ENCODE measurements around the gene MICU2.

MICU2 gene

DNA sequence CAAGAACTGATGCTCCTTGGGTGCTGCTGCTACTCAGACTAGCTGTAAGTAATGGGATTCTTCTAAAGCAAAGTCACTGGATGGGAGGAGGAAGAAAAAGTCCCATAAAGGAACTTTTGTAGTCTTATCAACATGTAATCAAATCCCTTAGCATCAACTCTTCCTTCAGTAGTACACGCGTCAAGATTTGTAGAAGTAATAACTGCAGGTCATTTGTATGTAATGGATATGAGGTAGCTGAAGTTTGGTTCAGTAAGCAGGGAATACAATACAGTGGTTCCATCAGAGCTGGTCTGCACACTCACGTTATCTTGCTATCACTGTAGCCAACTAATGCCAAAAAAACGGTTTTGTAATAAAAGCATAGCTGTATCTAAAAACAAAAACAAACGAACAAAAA is 72.5 kb downstream of the MICU2 start:
- no peaks in the 10 kb centered on the region for H3K27me3 Mint-ChIP-seq
- H3K4me1 Mint-ChIP-seq: peaks cover 17% of the 10 kb centered on the region
- no peak overlapping the region for H3K27ac Mint-ChIP-seq (ENCODE audit: low read depth)
- H3K9me3 Mint-ChIP-seq: no peaks in the 10 kb centered on the region
- DNase-seq (ENCODE audit: low spot score in 2 of 2) (no peak), ATAC-seq (replicated peaks; ENCODE audit: extremely low read depth, poor library complexity, severe bottlenecking) (no peak)
- peaks cover 15% of the 10 kb centered on the region for H3K36me3 Mint-ChIP-seq (ENCODE audit: insufficient read depth)
- no peak overlapping the region for H3K4me3 Mint-ChIP-seq

DNA sequence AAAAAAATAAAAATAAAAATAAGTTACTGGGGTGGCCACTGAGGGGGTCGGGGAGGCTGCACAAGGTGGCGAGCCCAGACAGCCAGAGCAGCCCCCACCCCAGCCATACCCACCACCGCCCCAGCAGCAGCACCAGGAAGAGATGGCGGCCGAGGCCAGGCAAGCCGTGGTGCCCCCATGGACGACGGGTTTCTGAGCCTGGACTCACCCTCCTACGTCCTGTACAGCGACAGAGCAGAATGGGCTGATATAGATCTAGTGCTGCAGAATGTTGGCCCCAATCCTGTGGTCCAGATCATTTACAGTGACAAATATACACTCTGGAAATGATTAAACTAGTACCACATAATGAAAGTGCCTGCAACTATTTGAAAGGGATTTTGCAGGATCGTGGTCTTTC is 73.3 kb downstream of the MICU2 start:
- Mint-ChIP-seq H3K4me1 (peaks cover 17% of the 10 kb centered on the region), H3K27me3 (no peaks in the 10 kb centered on the region), H3K4me3 (no peak overlapping the region), H3K27ac (ENCODE audit: low read depth) (no peak overlapping the region), H3K36me3 (ENCODE audit: insufficient read depth) (peaks cover 20% of the 10 kb centered on the region), H3K9me3 (no peaks in the 10 kb centered on the region)
- DNase-seq (ENCODE audit: low spot score in 2 of 2): no peak
- ATAC-seq (replicated peaks; ENCODE audit: extremely low read depth, poor library complexity, severe bottlenecking): no peak

DNA sequence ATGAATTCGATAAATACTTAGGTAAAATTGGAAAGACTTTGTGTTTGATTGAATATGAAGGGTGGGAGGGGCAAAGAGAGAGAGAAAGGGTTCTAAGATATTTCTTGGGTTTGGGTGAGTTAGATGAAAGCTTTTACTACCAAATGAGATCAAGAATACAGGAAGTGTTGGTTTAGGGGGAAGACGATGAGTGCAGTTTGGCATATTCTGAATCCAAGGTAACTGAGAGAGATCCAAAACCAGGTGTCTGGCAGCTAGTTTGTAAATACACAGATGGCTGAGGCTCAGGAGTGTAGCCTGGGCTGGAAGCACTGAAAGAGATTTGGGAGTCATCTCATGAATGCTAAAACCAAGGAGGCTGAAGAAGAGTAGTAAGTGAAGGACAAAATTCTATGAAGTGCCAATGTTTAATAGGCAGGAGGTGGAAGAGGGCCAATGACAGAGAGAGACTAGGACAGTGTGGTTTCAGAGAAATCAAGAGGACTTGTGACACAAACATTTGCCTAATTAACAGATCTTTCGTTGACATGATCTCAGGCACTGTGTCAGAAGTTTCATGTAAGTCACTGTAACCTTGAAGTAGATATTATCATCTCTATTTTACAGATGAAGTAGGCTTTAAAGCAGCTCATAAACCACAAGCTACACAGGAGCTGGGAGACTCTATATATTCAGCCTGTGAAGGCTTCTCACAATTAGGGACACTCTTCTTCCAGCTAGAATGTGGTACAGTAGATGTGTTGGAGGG is 74.7 kb downstream of the MICU2 start:
- no peak for DNase-seq (ENCODE audit: low spot score in 2 of 2)
- no peak overlapping the region for H3K27ac Mint-ChIP-seq (ENCODE audit: low read depth)
- H3K36me3 Mint-ChIP-seq (ENCODE audit: insufficient read depth): peaks cover 18% of the 10 kb centered on the region
- H3K4me1 Mint-ChIP-seq: peaks cover 22% of the 10 kb centered on the region
- H3K9me3 Mint-ChIP-seq: no peaks in the 10 kb centered on the region
- no peak for ATAC-seq (replicated peaks; ENCODE audit: extremely low read depth, poor library complexity, severe bottlenecking)
- H3K27me3 Mint-ChIP-seq: no peaks in the 10 kb centered on the region
- H3K4me3 Mint-ChIP-seq: no peak overlapping the region

DNA sequence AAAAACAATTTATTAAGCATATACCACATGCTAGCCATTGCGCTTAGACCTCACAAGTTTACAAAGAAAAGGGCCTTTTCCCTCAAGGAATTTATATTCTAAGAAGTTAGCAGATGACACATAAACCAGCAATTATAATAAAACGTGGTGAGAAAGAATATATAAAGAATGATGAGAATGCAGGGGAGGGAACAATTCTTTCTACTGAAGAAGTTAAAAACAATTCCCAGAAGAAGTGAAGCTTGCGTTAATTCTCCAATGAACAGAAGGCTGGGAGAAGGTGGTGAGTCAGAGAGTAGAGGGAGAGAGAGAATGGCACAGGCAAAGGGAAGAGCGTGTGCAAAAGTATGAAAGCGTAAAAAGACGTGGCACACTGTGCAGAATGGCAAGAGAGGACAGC is 75.4 kb downstream of the MICU2 start:
- H3K27me3 Mint-ChIP-seq: no peaks in the 10 kb centered on the region
- DNase-seq (ENCODE audit: low spot score in 2 of 2): no peak
- no peak overlapping the region for H3K27ac Mint-ChIP-seq (ENCODE audit: low read depth)
- no peaks in the 10 kb centered on the region for H3K9me3 Mint-ChIP-seq
- no peak for ATAC-seq (replicated peaks; ENCODE audit: extremely low read depth, poor library complexity, severe bottlenecking)
- H3K4me1 Mint-ChIP-seq: peaks cover 22% of the 10 kb centered on the region
- H3K4me3 Mint-ChIP-seq: no peak overlapping the region
- peaks cover 18% of the 10 kb centered on the region for H3K36me3 Mint-ChIP-seq (ENCODE audit: insufficient read depth)

DNA sequence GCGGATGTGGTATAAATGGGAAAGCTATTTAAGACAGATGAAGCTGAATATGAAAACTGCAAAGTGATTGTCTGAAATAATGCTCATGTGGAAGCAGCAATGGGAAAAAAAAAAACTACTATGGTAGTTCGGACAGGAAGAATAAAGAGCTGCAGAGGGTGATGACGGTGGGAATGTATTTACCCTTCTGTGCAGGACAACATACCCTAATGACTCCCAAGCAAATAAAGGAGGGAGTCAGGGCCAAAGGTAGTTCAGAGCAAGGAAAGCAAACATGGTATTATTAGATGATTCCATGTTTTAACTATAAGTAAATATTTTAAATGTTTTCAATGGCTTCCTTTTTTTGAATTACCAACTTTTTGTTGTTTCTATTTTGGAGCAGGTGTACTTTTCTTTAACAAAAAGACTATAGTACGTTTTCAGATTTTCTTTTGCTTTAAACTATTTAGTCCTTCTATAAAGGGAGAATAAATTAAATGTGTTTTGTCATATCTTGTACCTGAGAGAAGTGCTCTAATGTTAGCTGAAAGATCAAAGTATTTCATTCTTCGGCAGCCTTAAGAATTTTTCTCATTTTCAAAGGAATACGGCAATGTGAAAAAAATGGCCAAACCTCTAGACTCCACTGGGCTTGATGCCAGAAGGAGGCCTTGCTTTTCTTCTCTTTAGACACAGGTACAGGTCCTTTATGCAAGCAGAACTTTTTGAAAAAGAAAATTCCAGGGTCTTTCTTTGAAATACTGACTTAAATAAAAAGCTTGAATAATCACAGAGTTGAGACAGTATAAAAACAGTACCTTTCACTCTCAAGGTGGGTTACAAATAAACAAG is 77.0 kb downstream of the MICU2 start:
- Mint-ChIP-seq H3K4me3 (no peak overlapping the region), H3K27ac (ENCODE audit: low read depth) (no peak overlapping the region), H3K36me3 (ENCODE audit: insufficient read depth) (peaks cover 20% of the 10 kb centered on the region), H3K9me3 (no peaks in the 10 kb centered on the region), H3K27me3 (no peaks in the 10 kb centered on the region), H3K4me1 (peaks cover 11% of the 10 kb centered on the region)
- ATAC-seq (replicated peaks; ENCODE audit: extremely low read depth, poor library complexity, severe bottlenecking) (no peak), DNase-seq (ENCODE audit: low spot score in 2 of 2) (no peak)

DNA sequence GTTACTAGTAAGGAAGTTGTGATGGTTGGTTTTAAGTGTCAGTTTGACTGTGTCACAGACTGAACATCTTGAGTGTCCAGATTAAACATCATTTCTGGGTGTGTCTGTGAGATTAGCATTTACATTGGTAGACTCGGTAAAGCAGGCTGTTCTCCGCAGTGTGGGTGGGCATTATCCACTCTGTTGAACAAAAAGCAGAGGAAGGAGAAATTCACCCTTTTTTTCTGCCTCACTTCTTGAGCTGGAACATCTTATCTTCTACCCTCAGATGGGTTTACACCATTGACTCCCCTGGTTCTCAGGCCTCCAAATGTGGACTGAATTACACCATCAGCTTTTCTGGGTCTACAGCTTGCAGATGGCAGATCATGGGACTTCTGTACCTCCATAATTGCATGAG is 81.1 kb downstream of the MICU2 start:
- ATAC-seq (replicated peaks; ENCODE audit: extremely low read depth, poor library complexity, severe bottlenecking) (no peak), DNase-seq (ENCODE audit: low spot score in 2 of 2) (no peak)
- H3K36me3 Mint-ChIP-seq (ENCODE audit: insufficient read depth): peaks cover 30% of the 10 kb centered on the region
- H3K27me3 Mint-ChIP-seq: no peaks in the 10 kb centered on the region
- peaks cover 5% of the 10 kb centered on the region for H3K4me1 Mint-ChIP-seq
- no peak overlapping the region for H3K4me3 Mint-ChIP-seq
- H3K9me3 Mint-ChIP-seq: no peaks in the 10 kb centered on the region
- no peak overlapping the region for H3K27ac Mint-ChIP-seq (ENCODE audit: low read depth)

DNA sequence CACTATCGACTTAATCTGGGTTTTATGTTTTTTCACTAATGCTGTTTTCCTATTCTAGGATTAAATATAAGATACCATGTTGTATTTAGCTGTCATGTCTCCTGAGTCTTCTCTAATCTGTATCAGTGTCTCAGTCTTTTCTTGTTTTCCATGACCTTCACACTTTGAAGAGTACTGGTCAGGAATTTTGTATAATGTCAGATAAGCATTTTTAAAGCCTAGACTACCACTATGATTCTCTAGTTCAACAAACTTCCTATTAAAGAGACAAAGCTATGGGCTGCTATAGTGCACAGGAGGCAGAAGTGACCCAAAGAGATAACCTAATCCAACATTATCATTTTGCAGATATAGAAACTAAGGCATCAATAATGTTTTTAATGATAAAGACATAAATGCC is 81.8 kb downstream of the MICU2 start:
- ATAC-seq (replicated peaks; ENCODE audit: extremely low read depth, poor library complexity, severe bottlenecking) (no peak), DNase-seq (ENCODE audit: low spot score in 2 of 2) (no peak)
- Mint-ChIP-seq H3K9me3 (no peaks in the 10 kb centered on the region), H3K4me3 (no peak overlapping the region), H3K4me1 (peaks cover 5% of the 10 kb centered on the region), H3K27ac (ENCODE audit: low read depth) (no peak overlapping the region), H3K27me3 (no peaks in the 10 kb centered on the region), H3K36me3 (ENCODE audit: insufficient read depth) (peaks cover 30% of the 10 kb centered on the region)

DNA sequence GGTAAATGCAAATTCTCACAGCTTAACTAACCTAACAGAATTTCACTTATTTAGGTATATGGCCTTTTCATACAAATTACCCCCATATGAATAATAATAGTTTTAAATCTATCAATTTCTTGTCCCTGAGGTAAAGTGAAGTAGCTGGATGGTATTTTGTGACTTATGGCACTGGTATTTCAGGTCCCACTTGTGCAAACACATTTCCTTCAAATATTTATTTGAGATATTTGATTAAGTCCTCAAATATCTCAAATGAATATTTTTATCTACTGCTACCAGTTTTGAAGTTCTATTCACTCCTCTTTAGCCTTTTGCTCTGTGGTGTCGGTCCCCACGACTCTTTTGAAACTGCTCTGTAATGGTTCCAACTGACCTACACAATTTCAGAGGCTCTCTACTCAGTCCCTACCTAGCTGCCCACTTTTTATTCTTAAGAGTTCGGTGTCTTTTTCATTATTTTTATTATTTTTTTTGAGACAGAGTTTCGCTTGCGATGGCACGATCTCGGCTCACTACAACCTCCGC is 85.3 kb downstream of the MICU2 start:
- ATAC-seq (replicated peaks; ENCODE audit: extremely low read depth, poor library complexity, severe bottlenecking): no peak
- peaks cover 24% of the 10 kb centered on the region for H3K36me3 Mint-ChIP-seq (ENCODE audit: insufficient read depth)

DNA sequence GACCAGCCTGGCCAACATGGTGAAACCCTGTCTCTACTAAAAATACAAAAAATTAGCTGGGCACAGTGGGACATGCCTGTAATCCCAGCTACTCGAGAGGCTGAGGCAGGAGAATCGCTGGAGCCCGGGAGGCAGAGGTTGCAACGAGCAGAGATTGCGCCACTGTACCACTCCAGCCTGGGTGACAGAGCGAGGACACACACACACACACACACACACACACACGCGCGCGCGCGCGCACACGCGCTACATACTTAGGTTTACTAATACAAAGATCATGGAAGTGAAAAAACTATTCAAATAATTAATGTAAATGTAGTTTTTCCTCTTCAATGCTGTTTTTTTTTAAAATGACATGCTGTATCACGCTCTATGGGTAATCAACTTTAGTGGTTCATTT is 86.4 kb downstream of the MICU2 start:
- no peak overlapping the region for H3K4me3 Mint-ChIP-seq
- H3K9me3 Mint-ChIP-seq: no peaks in the 10 kb centered on the region
- H3K36me3 Mint-ChIP-seq (ENCODE audit: insufficient read depth): peaks cover 24% of the 10 kb centered on the region
- no peak overlapping the region for H3K27ac Mint-ChIP-seq (ENCODE audit: low read depth)
- H3K27me3 Mint-ChIP-seq: no peaks in the 10 kb centered on the region
- H3K4me1 Mint-ChIP-seq: no peaks in the 10 kb centered on the region
- no peak for DNase-seq (ENCODE audit: low spot score in 2 of 2)
- no peak for ATAC-seq (replicated peaks; ENCODE audit: extremely low read depth, poor library complexity, severe bottlenecking)

More for the DNA sequence above, 85.3 kb downstream of the MICU2 start:
- H3K4me3 Mint-ChIP-seq: no peak overlapping the region
- H3K27me3 Mint-ChIP-seq: no peaks in the 10 kb centered on the region
- H3K27ac Mint-ChIP-seq (ENCODE audit: low read depth): peak overlapping the region; percentile 4
- DNase-seq (ENCODE audit: low spot score in 2 of 2): no peak
- H3K4me1 Mint-ChIP-seq: no peaks in the 10 kb centered on the region
- no peaks in the 10 kb centered on the region for H3K9me3 Mint-ChIP-seq

DNA sequence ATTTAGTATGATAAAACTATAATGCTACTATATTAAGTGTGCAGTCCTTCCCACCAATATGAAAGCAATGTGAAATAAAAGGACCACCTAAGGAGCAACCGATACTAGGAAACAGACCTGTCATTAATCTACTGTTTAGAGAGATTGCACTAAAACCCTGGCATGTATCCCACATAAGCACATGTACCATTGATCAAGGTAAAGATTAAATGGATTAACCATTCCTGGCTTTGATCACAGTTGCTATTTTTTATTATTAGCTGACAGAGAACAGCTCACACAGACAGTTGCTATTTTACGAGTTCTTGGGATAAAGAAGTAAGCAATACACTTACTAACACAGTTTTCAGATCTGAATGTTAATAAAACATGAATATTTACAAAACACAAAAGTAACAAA is 87.2 kb downstream of the MICU2 start:
- DNase-seq (ENCODE audit: low spot score in 2 of 2) (no peak), ATAC-seq (replicated peaks; ENCODE audit: extremely low read depth, poor library complexity, severe bottlenecking) (no peak)
- no peaks in the 10 kb centered on the region for H3K9me3 Mint-ChIP-seq
- no peak overlapping the region for H3K27ac Mint-ChIP-seq (ENCODE audit: low read depth)
- H3K36me3 Mint-ChIP-seq (ENCODE audit: insufficient read depth): peaks cover 24% of the 10 kb centered on the region
- H3K4me3 Mint-ChIP-seq: no peak overlapping the region
- no peaks in the 10 kb centered on the region for H3K27me3 Mint-ChIP-seq
- no peaks in the 10 kb centered on the region for H3K4me1 Mint-ChIP-seq

DNA sequence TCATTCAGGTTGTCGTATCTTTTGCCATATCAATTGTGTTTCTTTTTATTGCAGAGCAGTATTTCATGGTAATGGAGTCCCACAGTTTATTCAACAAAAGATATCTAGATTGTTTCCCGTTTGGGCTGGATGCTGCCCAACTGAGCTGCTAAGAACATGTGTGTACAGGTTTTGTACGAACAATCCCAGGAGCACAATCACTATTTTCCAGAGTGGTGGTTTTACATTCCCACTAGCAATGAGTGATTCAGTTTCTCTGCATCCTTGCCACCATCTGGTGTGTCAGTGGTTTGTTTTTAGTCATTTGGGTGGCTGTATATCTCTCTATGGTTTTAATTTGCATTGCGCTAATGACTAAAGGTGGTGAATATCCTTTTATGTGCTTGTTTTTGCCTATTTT is 92.1 kb downstream of the MICU2 start:
- Mint-ChIP-seq H3K27ac (ENCODE audit: low read depth) (no peak overlapping the region), H3K27me3 (no peaks in the 10 kb centered on the region), H3K36me3 (ENCODE audit: insufficient read depth) (peaks cover 28% of the 10 kb centered on the region), H3K9me3 (no peaks in the 10 kb centered on the region), H3K4me3 (no peak overlapping the region), H3K4me1 (peaks cover under 1% of the 10 kb centered on the region)
- DNase-seq (ENCODE audit: low spot score in 2 of 2) (no peak), ATAC-seq (replicated peaks; ENCODE audit: extremely low read depth, poor library complexity, severe bottlenecking) (no peak)

DNA sequence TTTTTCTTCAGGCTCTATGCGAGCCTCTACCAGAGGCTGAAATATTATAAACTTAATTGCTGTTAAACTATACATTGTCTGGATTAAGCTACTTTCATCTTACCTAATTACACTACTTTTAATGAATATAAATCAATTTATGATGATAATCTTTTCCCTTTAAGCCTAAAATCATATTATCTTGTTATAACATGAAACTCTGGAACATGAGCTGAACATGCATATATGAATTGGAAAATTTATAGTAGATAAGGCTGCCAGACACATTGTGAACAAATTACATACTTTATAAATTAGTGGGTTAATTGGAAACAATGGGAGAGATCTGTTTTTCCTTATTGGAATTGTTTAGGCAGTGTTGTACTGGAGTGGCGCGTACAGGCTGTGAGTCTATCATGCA is 99.6 kb downstream of the MICU2 start:
- peaks cover 7% of the 10 kb centered on the region for H3K4me1 Mint-ChIP-seq
- H3K36me3 Mint-ChIP-seq (ENCODE audit: insufficient read depth): peaks cover 41% of the 10 kb centered on the region
- H3K27ac Mint-ChIP-seq (ENCODE audit: low read depth): no peak overlapping the region
- H3K27me3 Mint-ChIP-seq: no peaks in the 10 kb centered on the region
- DNase-seq (ENCODE audit: low spot score in 2 of 2) (no peak), ATAC-seq (replicated peaks; ENCODE audit: extremely low read depth, poor library complexity, severe bottlenecking) (no peak)
- H3K9me3 Mint-ChIP-seq: no peaks in the 10 kb centered on the region
- H3K4me3 Mint-ChIP-seq: no peak overlapping the region

DNA sequence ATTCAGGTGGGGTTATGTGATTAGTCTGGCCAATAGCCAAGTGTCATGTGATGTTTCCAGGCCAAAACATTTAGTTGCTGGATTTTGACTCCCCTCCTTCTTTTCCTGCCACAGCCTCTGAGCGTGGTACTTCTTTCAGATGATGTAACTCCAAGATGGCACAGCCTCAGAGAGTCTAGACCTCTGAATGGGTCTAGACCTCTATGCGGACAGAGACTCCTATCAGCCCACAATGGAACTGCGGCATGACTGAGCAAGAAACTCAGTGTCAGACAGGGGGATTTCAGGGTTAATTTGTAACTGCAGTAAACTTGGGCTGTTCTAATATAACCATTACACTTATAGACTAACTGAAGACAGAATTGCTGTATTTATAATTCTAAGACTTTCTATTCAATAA is 102.3 kb downstream of the MICU2 start:
- Mint-ChIP-seq H3K27me3 (no peaks in the 10 kb centered on the region), H3K27ac (ENCODE audit: low read depth) (no peak overlapping the region), H3K4me3 (no peak overlapping the region), H3K9me3 (no peaks in the 10 kb centered on the region), H3K4me1 (peaks cover 5% of the 10 kb centered on the region), H3K36me3 (ENCODE audit: insufficient read depth) (peaks cover 39% of the 10 kb centered on the region)
- no peak for DNase-seq (ENCODE audit: low spot score in 2 of 2)
- ATAC-seq (replicated peaks; ENCODE audit: extremely low read depth, poor library complexity, severe bottlenecking): no peak
